HCT116 (cell line): Measurements from ENCODE around the gene PHF2. TPM values are rescaled to one million over a fixed set of nuclear protein-coding genes. Genes with fewer than 3 reads are reported as not detected.

ENCODE experiments used
- ATAC-seq: fragments of 200-7000 bp; cut with Tn5 transposase; 2 replicates; pipeline ENCODE4 v1.9.1; 2020; ENCODE audit warnings: mild to moderate bottlenecking, moderate library complexity
- BruUV-seq: library from RNA; stranded (reverse); fragments of 400-500 nt; replicated peaks from 2 replicates; lab custom pipeline; 2021; lab: Mats Ljungman, UMichigan
- CTCF ChIA-PET: fragments of 300-600 bp; sonication (Branson Sonifier 250); formaldehyde crosslinking; loops from one replicate; lab custom pipeline; 2021; ENCODE audit warnings: antibody characterized with exemption; lab: Charles Lee
- POLR2A ChIA-PET: fragments of 300-600, 350-600 bp; sonication (Branson Sonifier 250); formaldehyde crosslinking; loops from one replicate; lab custom pipeline; 2021; ENCODE audit warnings: antibody characterized with exemption; lab: Charles Lee
- RAD21 ChIA-PET, 2 experiments: fragments of 300-600 bp; sonication (Branson Sonifier 250); formaldehyde crosslinking; loops; one replicate each; lab custom pipeline; 2023; ENCODE audit warnings: low total read pairs in 2 of 2; ENCODE audit not compliant: uncharacterized antibody in 2 of 2, unreplicated experiment in 2 of 2, low non-redundant PET in 1 of 2; lab: Charles Lee
- DNase-seq: peaks from one replicate; pipeline ENCODE4 v3.0.0-alpha.2; 2010; ENCODE audit warnings: low read depth, low spot score
- H2AFZ ChIP-seq: fragments of 200-600 bp; shearing (Covaris generic), sonication (generic); 2 replicates; pipeline ENCODE4 v1.6.1; 2017; ENCODE audit warnings: low read depth, mixed run types, mixed read lengths, antibody characterized with exemption, low read length; ENCODE audit not compliant: poor library complexity, severe bottlenecking
- H3K27ac ChIP-seq: 2 replicates; pipeline ENCODE4 v1.5.1; 2012; ENCODE audit warnings: low read depth, low read length
- H3K27me3 ChIP-seq: fragments of 200-600 bp; sonication (generic); 2 replicates; pipeline ENCODE4 v1.6.1; 2016; ENCODE audit warnings: mixed run types, low read length, mixed read lengths; ENCODE audit not compliant: insufficient read depth
- H3K36me3 ChIP-seq, 2 experiments: fragments of 200-500 bp in 1 of 2; fragments of 200-600 bp in 1 of 2; sonication (Bioruptor generic) in 1 of 2; sonication (generic) in 1 of 2; 2 replicates each; pipeline versions ENCODE4 v1.5.1 to v1.6.1; 2014 to 2016; ENCODE audit warnings: low read length in 2 of 2, inconsistent platforms in 1 of 2, mixed read lengths in 1 of 2, mixed run types in 1 of 2; ENCODE audit not compliant: insufficient read depth in 2 of 2, control insufficient read depth in 1 of 2
- H3K4me1 ChIP-seq, 2 experiments: fragments of 200-600 bp in 1 of 2; sonication (generic) in 1 of 2; 2 replicates each; pipeline versions ENCODE4 v1.5.1 to v1.6.1; 2012 to 2017; ENCODE audit warnings: low read length in 2 of 2, inconsistent platforms in 1 of 2, mild to moderate bottlenecking in 1 of 2, mixed read lengths in 1 of 2, mixed run types in 1 of 2, moderate library complexity in 1 of 2; ENCODE audit not compliant: insufficient read depth in 2 of 2, control insufficient read depth in 1 of 2
- H3K4me2 ChIP-seq: fragments of 200-600 bp; sonication (generic); 2 replicates; pipeline ENCODE4 v1.6.1; 2017; ENCODE audit warnings: mixed run types, low read length, mixed read lengths
- H3K4me3 ChIP-seq, 2 experiments: fragments of 200-600 bp in 1 of 2; sonication (generic) in 1 of 2; replicated peaks in 1 of 2; 2 replicates each; pipeline ENCODE4 v1.5.1; 2011 to 2016; ENCODE audit warnings: low read length in 2 of 2, control low read depth in 1 of 2, low read depth in 1 of 2, mild to moderate bottlenecking in 1 of 2, mixed read lengths in 1 of 2, mixed run types in 1 of 2
- H3K79me2 ChIP-seq: fragments of 200-600 bp; sonication (generic); 2 replicates; pipeline ENCODE4 v1.6.1; 2017; ENCODE audit warnings: mild to moderate bottlenecking, mixed run types, low read length, moderate library complexity, mixed read lengths; ENCODE audit not compliant: insufficient read depth
- H3K9ac ChIP-seq: fragments of 200-600 bp; sonication (generic); 2 replicates; pipeline ENCODE4 v1.6.1; 2016; ENCODE audit warnings: low read length, mixed read lengths
- H3K9me2 ChIP-seq: fragments of 200-600 bp; sonication (generic), shearing (Covaris generic); 2 replicates; pipeline ENCODE4 v1.6.1; 2017; ENCODE audit warnings: mixed run types, mild to moderate bottlenecking, moderate library complexity; ENCODE audit not compliant: insufficient read depth
- H3K9me3 ChIP-seq, 2 experiments: fragments of 200-500 bp in 1 of 2; fragments of 200-600 bp in 1 of 2; sonication (Bioruptor generic) in 1 of 2; sonication (generic) in 1 of 2; 2 replicates each; pipeline ENCODE4 v1.6.1; 2014 to 2017; ENCODE audit warnings: low read length in 2 of 2, mixed read lengths in 2 of 2, inconsistent platforms in 1 of 2, low read depth in 1 of 2, mild to moderate bottlenecking in 1 of 2, mixed run types in 1 of 2, moderate library complexity in 1 of 2; ENCODE audit not compliant: control insufficient read depth in 1 of 2, insufficient read depth in 1 of 2
- H4K20me1 ChIP-seq: fragments of 200-600 bp; sonication (generic), shearing (Covaris generic); 2 replicates; pipeline ENCODE4 v1.6.1; 2017; ENCODE audit warnings: mixed run types, mild to moderate bottlenecking, moderate library complexity; ENCODE audit not compliant: insufficient read depth
- CBX3 ChIP-seq: IDR thresholded peaks from 2 replicates; pipeline ENCODE4 v1.6.1; 2012; ENCODE audit warnings: low read depth
- CEBPB ChIP-seq: IDR thresholded peaks from 2 replicates; pipeline ENCODE4 v1.6.1; 2012; ENCODE audit warnings: low read depth
- EGR1 ChIP-seq: IDR thresholded peaks from 2 replicates; pipeline ENCODE4 v1.6.1; 2012; ENCODE audit warnings: low read depth
- ELF1 ChIP-seq: IDR thresholded peaks from 2 replicates; pipeline ENCODE4 v1.6.1; 2012; ENCODE audit warnings: low read depth, borderline replicate concordance
- EZH2 ChIP-seq: fragments of 200-600 bp; sonication (generic); IDR thresholded peaks from 2 replicates; pipeline ENCODE4 v1.6.1; 2017; ENCODE audit warnings: antibody characterized with exemption, mixed run types
- EZH2phosphoT487 ChIP-seq: fragments of 200-600 bp; IDR thresholded peaks from 2 replicates; pipeline ENCODE4 v1.6.1; 2018; ENCODE audit warnings: antibody characterized with exemption, borderline replicate concordance
- MAX ChIP-seq: IDR thresholded peaks from 2 replicates; pipeline ENCODE4 v1.6.1; 2012
- POLR2A ChIP-seq: IDR thresholded peaks from 2 replicates; pipeline ENCODE4 v1.7.0; 2011; ENCODE audit warnings: borderline replicate concordance; ENCODE audit not compliant: insufficient read depth, insufficient read length; ENCODE audit errors: extremely low read depth
- POLR2AphosphoS5 ChIP-seq: IDR thresholded peaks from 2 replicates; pipeline ENCODE4 v1.6.1; 2011; ENCODE audit warnings: mild to moderate bottlenecking, low read depth, low read length, moderate library complexity
- RAD21 ChIP-seq: IDR thresholded peaks from 2 replicates; pipeline ENCODE4 v1.6.1; 2012; ENCODE audit warnings: low read depth, mild to moderate bottlenecking
- SIN3A ChIP-seq: IDR thresholded peaks from 2 replicates; pipeline ENCODE4 v1.6.1; 2012; ENCODE audit warnings: low read depth
- SP1 ChIP-seq: IDR thresholded peaks from 2 replicates; pipeline ENCODE4 v1.6.1; 2012; ENCODE audit warnings: low read depth
- SRF ChIP-seq: IDR thresholded peaks from 2 replicates; pipeline ENCODE4 v1.6.1; 2012; ENCODE audit warnings: low read depth
- TCF7L2 ChIP-seq: IDR thresholded peaks from 2 replicates; pipeline ENCODE4 v1.7.0; 2011; ENCODE audit warnings: borderline replicate concordance, inconsistent platforms; ENCODE audit not compliant: insufficient read depth, insufficient read length; ENCODE audit errors: extremely low read depth
- YY1 ChIP-seq: IDR thresholded peaks from 2 replicates; pipeline ENCODE4 v1.6.1; 2011; ENCODE audit warnings: low read length, low read depth, moderate library complexity, mild to moderate bottlenecking; ENCODE audit not compliant: insufficient replicate concordance; ENCODE audit errors: extremely low read depth
- ZFX ChIP-seq: fragments of 450-650 bp; IDR thresholded peaks from 2 replicates; pipeline ENCODE4 v1.6.1; 2017
- intact Hi-C: fragments of 100-400 bp; cut with micrococcal nuclease; formaldehyde crosslinking; loops from 2 replicates; pipeline ENCODE4 v1.10.0; 2022
- total RNA-seq: library from RNA; stranded (reverse); gene quantifications from one replicate; pipeline ENCODE4 v1.2.1, GENCODE V29; 2021; ENCODE audit not compliant: unreplicated experiment

The PHF2 gene
- total RNA-seq, 1 experiment from 2014 or later: 20.6 TPM

GRCh38 chr9:93577975-93578682 is 1.7 kb downstream of the PHF2 start:
- Histone ChIP-seq H3K79me2 (peaks cover 47% of the 10 kb centered on the region; the same call in 1 of the 2 replicates), H3K9ac (peak overlapping the region; percentile 73), H3K36me3 (no peaks in the 10 kb centered on the region), H3K27ac (no peak overlapping the region; the same call in 1 of the 2 replicates), H2AFZ (no peak overlapping the region), H3K9me2 (no peaks in the 10 kb centered on the region), H3K4me3 (peak overlapping the region; percentile 61 to 76), H3K27me3 (no peaks in the 10 kb centered on the region), H4K20me1 (no peaks in the 10 kb centered on the region), H3K4me1 (peaks cover 7 to 18% of the 10 kb centered on the region in 2 experiments; a peak in 3 of 4 replicates), H3K4me2 (peak overlapping the region; percentile 85), H3K9me3 (no peaks in the 10 kb centered on the region)
- ChIA-PET RAD21 (no interaction called here), CTCF (interaction anchor here (0.8 to 0.9 kb wide), 2 partner anchors 10 to 11 kb away, joined by 3 to 6 read pairs; no protein-coding TSS in a partner anchor), POLR2A (interaction anchor here (0.9 kb wide), 1 partner anchor 12 kb away, joined by 3 read pairs; no protein-coding TSS in a partner anchor)
- no TSS peak for BruUV-seq
- ATAC-seq (peak; percentile 5; the same call in 1 of the 2 replicates), DNase-seq (no peak)
- TF ChIP-seq EGR1 (no peak), RAD21 (no peak), ELF1 (no peak), MAX (no peak), SP1 (no peak), POLR2A (no peak), TCF7L2 (no peak), CEBPB (no peak), POLR2AphosphoS5 (no peak), ZFX (no peak)
- intact Hi-C loops: no loop called here

- RAD21 ChIA-PET: no interaction called here
- Histone ChIP-seq H3K9me2 (no peaks in the 10 kb centered on the region), H3K79me2 (peaks cover 49% of the 10 kb centered on the region; the same call in 1 of the 2 replicates), H3K36me3 (no peaks in the 10 kb centered on the region), H3K4me3 (no peak overlapping the region), H4K20me1 (no peaks in the 10 kb centered on the region), H2AFZ (no peak overlapping the region), H3K9ac (no peak overlapping the region), H3K27me3 (no peaks in the 10 kb centered on the region), H3K4me1 (peaks cover 7 to 18% of the 10 kb centered on the region in 2 experiments; a peak in 3 of 4 replicates), H3K4me2 (no peak overlapping the region), H3K9me3 (no peaks in the 10 kb centered on the region), H3K27ac (no peak overlapping the region)
- ATAC-seq: no peak
- intact Hi-C loops: no loop called here
- no peak for DNase-seq
- POLR2A ChIA-PET: interaction anchor here (0.9 kb wide), 1 partner anchor 13 kb away, joined by 3 read pairs; no protein-coding TSS in a partner anchor
- no TSS peak for BruUV-seq
- no peak for TF ChIP-seq YY1
- TF ChIP-seq EZH2: no peak
- no peak for TF ChIP-seq CBX3
- no peak for TF ChIP-seq SIN3A
- no peak for TF ChIP-seq RAD21
- no peak for TF ChIP-seq EZH2phosphoT487
- TF ChIP-seq SRF: no peak
- no peak for TF ChIP-seq CEBPB
- CTCF ChIA-PET: interaction anchor here (0.8 to 0.9 kb wide), 2 partner anchors 9 to 12 kb away, joined by 3 to 6 read pairs; no protein-coding TSS in a partner anchor
Observed at GRCh38 chr9:93578844-93579243, 2.5 kb downstream of the PHF2 start.
